ENCODE measurements around the gene LMX1A.

The LMX1A gene

GRCh38 chr1:165303386-165303785 lies 53.1 kb downstream of the LMX1A start:
- intact Hi-C loops (cut with DNase I; ENCODE audit: low total_unique reads) = no loop called here
- H3K36me3 ChIP-seq = no peaks in the 10 kb centered on the region
- H3K27ac ChIP-seq = no peak overlapping the region
- H3K4me3 ChIP-seq = no peak overlapping the region
- no peaks in the 10 kb centered on the region for H3K4me1 ChIP-seq
- peaks cover 0 to 3% of the 10 kb centered on the region in 2 donors for H3K27me3 ChIP-seq
- no peak for DNase-seq
- no peaks in the 10 kb centered on the region for H3K9me3 ChIP-seq
- TF ChIP-seq, protein P1, sequence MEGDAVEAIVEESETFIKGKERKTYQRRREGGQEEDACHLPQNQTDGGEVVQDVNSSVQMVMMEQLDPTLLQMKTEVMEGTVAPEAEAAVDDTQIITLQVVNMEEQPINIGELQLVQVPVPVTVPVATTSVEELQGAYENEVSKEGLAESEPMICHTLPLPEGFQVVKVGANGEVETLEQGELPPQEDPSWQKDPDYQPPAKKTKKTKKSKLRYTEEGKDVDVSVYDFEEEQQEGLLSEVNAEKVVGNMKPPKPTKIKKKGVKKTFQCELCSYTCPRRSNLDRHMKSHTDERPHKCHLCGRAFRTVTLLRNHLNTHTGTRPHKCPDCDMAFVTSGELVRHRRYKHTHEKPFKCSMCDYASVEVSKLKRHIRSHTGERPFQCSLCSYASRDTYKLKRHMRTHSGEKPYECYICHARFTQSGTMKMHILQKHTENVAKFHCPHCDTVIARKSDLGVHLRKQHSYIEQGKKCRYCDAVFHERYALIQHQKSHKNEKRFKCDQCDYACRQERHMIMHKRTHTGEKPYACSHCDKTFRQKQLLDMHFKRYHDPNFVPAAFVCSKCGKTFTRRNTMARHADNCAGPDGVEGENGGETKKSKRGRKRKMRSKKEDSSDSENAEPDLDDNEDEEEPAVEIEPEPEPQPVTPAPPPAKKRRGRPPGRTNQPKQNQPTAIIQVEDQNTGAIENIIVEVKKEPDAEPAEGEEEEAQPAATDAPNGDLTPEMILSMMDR (IDR thresholded peaks at IDR 0.05) = no peak

DNA sequence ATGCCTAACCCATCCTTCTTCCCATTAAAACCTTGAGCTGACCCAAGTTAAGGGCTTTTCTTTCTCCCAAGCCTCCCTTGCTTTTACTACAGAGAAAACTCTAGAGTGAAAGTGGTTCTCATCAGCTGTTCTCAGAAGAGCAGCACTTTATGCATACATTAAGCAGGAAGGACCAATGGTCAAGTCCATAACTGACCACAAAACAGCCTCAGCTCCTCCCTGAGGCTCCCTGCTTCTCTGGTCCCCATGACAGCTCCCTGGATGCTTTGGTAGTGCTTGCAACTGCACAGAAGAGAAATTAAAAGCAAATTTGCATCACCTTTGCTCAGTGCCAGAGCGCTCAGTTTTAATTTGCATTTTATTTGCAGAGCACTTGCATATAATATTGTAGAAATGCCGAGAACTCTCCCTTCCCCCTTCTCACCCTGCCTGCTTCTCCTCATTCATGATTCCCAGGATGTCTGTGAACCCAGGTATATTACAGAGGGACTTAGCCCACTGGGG lies 56.1 kb downstream of the LMX1A start:
- Histone ChIP-seq H3K27ac (no peak overlapping the region), H3K36me3 (no peaks in the 10 kb centered on the region), H3K9me3 (no peaks in the 10 kb centered on the region), H3K27me3 (peaks cover 0 to 3% of the 10 kb centered on the region in 2 donors), H3K4me1 (no peaks in the 10 kb centered on the region), H3K4me3 (no peak overlapping the region)
- TF ChIP-seq, protein P1 (IDR thresholded peaks at IDR 0.05) = no peak
- no peak for DNase-seq
- intact Hi-C loops (cut with DNase I; ENCODE audit: low total_unique reads) = no loop called here

- H3K27ac ChIP-seq = no peak overlapping the region
- no peak for DNase-seq
- peaks cover 0 to 3% of the 10 kb centered on the region in 2 donors for H3K27me3 ChIP-seq
- no peaks in the 10 kb centered on the region for H3K4me1 ChIP-seq
- TF ChIP-seq, protein P1 (IDR thresholded peaks at IDR 0.05) = no peak
- H3K4me3 ChIP-seq = no peak overlapping the region
- no peaks in the 10 kb centered on the region for H3K36me3 ChIP-seq
- intact Hi-C loops (cut with DNase I; ENCODE audit: low total_unique reads) = no loop called here
- H3K9me3 ChIP-seq = no peaks in the 10 kb centered on the region
These were observed 58.2 kb downstream of the LMX1A start for GRCh38 chr1:165298203-165298820.

DNA sequence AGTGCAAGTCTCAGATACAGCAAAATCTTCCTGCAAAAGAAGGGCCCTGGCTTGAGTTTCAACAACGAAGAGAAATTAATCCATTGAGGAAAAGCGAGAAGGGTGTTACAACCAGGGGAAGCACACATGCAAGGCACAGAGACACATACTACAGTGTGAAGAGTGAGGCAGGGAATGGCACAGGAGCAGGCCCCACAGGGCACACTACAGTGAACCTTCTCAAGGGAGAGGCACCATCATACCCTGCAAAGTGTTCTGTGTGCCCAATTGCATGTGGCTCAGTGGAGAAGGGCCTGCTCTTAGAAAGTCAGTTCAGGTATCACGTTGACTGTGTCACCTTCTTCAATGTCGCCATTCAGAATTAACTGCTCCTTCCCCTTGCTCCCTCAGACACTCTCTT lies 60.3 kb downstream of the LMX1A start:
- Histone ChIP-seq H3K4me1 (no peaks in the 10 kb centered on the region), H3K9me3 (no peaks in the 10 kb centered on the region), H3K4me3 (no peak overlapping the region), H3K27ac (no peak overlapping the region), H3K36me3 (no peaks in the 10 kb centered on the region), H3K27me3 (peaks cover 0 to 3% of the 10 kb centered on the region in 2 donors)
- TF ChIP-seq, protein P1 (IDR thresholded peaks at IDR 0.05) = no peak
- intact Hi-C loops (cut with DNase I; ENCODE audit: low total_unique reads) = no loop called here
- no peak for DNase-seq

DNA sequence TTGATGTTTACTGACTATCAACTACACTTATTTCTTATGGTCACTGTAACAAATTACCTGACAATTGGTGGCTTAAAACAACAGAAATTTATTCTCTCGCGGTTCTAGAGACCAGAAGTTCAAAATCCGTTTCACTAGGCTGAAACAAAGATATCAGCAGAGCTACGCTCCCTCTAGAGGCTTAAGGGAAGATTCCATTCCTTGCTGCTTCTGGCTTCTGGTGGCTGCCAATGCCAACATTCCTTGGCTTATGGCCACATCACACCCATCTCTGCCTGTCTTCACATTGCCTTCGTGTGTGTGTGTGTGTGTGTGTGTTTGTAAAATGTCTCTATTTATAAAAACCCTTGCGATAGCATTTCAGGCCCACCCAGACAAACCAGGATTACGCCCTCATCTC lies 66.4 kb downstream of the LMX1A start:
- no peaks in the 10 kb centered on the region for H3K4me1 ChIP-seq
- H3K27me3 ChIP-seq = peaks cover 0 to 30% of the 10 kb centered on the region in 2 donors
- DNase-seq = no peak
- H3K27ac ChIP-seq = no peak overlapping the region
- TF ChIP-seq, protein P1 (IDR thresholded peaks at IDR 0.05) = no peak
- peaks cover 0 to 4% (median 0%) of the 10 kb centered on the region in 3 donors for H3K9me3 ChIP-seq
- H3K4me3 ChIP-seq = no peak overlapping the region
- H3K36me3 ChIP-seq = no peaks in the 10 kb centered on the region
- intact Hi-C loops (cut with DNase I; ENCODE audit: low total_unique reads) = loop anchor here (5.0 kb wide), 1 partner anchor 1868 kb away; no protein-coding TSS in a partner anchor
